GM18873 (cell line): Measurements from ENCODE around the gene CHST3.

Experiments used
- ATAC-seq: cut with Tn5 transposase; IDR thresholded peaks from one replicate; pipeline ENCODE4 v1.9.1; 2021; ENCODE audit warnings: mild to moderate bottlenecking, moderate library complexity, moderate number of reproducible peaks; ENCODE audit not compliant: unreplicated experiment, low FRiP score

The CHST3 gene

DNA sequence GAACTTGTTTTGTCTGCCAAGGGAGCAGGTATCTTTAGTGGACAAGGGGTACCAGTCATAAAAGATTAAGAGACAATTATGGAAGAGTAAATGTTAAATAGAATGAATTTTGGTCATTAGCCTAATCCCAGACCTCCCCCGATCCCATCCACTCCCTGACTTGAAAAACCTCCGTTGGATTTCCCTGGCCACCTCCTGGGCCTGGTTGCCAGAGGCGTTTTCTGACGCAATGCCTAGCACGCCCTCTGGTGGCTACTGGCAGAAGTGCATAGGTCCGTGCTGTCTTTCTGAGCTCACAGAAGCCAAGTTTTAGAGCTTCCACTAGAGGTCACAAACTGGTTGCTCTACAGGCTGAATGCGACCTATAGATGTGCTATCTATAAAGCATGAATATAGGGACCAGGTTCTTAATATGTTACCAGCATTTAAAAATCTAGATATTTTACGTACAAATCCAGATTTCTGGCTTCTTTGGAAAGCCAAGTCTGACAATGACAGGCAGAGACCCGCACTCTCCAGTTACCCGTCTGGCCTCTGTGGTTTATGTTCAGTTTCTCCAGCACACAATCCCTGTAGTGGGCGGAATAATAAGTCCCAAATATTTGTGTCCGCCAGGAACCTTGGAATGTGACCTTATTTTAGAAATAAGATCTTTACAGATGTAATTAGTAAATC is 84.4 kb downstream of the CHST3 start:
- no peak for ATAC-seq

- ATAC-seq: no peak
Observed at GRCh38 chr10:72049472-72049871, 85.3 kb downstream of the CHST3 start.

- no peak for ATAC-seq
Observed at GRCh38 chr10:72049969-72050781, 86.0 kb downstream of the CHST3 start.

DNA sequence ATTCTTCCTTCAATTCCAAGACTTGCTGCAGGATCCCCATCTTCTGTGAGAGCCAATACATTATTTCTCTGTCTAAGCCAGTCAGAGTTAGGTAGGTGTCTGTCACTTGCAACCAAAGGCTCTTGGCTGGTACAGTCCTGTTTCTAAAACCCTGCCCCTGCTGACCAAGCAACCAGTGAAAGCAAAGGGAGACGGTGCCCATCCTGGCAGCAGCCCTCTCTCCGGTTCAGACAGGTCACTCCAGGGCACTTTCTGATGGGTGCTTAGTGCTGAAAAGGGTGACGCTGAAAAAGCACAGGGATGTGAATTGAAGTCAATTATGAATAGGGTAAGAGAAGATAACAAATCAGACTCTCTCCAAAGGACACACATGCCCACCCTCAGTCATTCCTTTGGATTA is 86.7 kb downstream of the CHST3 start:
- no peak for ATAC-seq

- no peak for ATAC-seq
Observed at GRCh38 chr10:72053690-72054089, 89.5 kb downstream of the CHST3 start.

GRCh38 chr10:72056113-72056512 is 91.9 kb downstream of the CHST3 start:
- ATAC-seq: no peak

DNA sequence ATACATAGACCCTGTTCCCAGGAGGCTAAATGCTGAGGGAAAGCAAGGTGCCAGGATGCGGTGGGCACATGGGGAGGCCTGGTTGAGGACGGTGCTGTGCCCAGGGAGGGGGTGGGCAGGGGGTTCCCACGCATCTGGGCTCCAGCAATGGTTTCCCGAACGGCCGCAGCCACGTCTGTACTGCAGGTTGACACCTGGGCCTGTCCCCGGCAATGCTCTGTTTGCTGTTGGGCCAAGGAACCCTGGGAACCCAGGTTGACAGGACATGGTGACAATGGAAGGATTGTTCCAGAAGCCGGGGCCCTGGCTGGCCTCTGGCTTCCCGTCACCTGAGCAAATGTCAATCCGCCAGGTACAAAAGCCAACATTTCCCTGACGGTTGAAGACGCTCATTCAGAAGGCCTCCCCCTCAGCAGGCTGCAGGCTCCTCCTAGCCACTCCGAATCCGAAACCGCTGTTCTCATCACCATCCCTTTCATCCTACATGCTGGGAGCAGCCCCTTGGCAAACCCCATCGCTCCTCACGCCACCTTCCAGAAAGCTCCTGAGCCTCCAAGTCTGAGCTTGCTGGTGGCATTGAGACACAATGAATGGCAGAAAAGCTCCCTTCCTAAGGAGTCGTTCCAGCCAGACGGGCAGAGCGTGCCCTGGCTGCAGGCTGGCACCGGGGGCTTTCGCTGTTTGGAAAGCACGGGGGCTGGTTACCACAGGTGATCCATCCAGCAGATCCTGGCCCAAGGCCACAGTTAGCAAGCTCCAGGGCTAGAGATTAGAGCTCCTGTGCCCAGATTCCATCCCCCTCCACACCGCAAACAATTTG is 92.9 kb downstream of the CHST3 start:
- ATAC-seq: no peak

DNA sequence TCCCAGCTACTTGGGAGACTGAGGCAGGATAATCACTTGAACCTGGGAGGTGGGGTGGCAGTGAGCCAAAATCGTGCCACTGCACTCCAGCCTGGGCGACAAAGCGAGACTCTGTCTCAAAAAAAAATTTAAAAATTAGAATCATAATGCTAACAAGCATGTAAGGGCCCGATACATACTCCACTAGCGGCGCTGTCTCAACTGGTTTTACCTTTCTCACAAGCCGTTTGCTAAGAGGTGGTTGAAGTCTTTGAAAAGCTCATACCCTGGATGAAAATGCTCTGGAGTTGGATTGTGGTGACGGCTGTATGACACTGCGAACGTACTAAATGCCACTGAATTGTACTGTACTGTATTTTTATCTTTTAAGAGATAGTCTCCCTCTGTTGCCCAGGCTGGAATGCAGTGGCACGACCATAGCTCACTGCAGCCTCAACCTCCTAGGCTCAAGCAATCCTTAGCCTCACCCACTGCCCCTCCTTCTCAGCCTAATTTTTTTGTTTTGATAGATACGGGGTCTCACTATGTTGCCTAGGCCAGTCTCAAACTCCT is 94.2 kb downstream of the CHST3 start:
- ATAC-seq: no peak

- ATAC-seq: no peak
Observed at GRCh38 chr10:72058989-72059842, 95.0 kb downstream of the CHST3 start.

GRCh38 chr10:72059843-72060822 is 95.9 kb downstream of the CHST3 start:
- ATAC-seq: no peak

- ATAC-seq: no peak
Observed at GRCh38 chr10:72061491-72061890, 97.3 kb downstream of the CHST3 start.

GRCh38 chr10:72061930-72062329 is 97.7 kb downstream of the CHST3 start:
- no peak for ATAC-seq

DNA sequence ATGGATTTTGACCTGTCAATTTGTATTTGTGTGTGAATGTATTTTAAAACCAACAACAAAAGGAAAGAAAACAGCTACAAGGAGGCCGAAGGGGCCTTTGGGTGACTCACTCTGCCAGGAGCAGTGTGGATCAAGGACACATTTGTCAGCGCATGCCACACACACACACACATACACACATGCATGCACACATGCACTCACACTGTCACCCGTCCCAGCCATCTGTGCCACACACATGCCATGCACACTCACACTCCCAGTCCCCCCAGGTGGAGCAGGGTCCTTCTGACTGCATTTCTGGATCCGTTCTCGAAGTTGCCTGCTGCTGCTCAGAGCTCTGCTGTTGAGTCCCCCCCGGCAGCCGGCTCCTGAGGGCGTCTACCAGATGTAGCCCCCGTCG is 98.2 kb downstream of the CHST3 start:
- no peak for ATAC-seq
